ELF-1 (cell line): ENCODE results near the gene SEPTIN5.

Source experiments
- DNase-seq: peaks from one replicate; pipeline ENCODE4 v3.0.0-alpha.2; 2016; ENCODE audit warnings: low read depth, low spot score

SEPTIN5 gene

DNA sequence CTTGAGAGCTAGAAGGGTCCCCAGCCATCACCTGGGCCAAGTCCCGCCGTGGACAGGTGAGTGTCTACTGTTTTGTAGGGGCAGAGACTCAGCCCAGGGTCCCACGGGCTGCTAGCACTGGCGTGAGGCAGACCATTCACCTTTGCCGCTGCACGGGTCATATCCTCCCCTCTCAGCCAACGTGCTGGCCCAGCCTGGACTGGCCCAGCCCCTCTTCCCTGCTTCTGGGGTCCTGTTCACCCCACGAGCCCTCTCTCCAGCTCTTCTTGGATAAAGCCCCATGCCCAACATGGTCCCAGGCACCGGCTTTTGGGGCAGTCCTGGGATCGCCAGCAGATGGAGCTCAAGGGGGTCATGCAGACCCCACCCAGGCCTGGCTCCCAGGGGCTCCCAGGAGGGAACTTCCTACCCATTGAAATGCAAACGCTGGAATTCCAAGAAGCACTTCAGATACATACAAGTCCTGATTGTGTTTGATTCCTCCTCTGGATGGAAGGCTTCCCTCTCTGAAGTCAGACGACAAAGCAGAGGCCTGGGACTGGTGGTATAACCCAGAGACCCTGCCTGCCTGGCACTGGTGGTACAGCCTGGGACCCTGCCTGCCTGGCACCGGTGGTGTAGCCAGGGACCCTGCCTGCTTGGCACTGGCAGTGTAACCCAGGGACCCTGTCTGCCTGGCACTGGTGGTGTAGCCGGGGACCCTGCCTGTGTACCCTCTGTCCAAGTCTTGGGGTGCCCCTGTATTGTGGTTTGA lies 8.9 kb upstream of the SEPTIN5 start:
- DNase-seq: peak; percentile 94

DNA sequence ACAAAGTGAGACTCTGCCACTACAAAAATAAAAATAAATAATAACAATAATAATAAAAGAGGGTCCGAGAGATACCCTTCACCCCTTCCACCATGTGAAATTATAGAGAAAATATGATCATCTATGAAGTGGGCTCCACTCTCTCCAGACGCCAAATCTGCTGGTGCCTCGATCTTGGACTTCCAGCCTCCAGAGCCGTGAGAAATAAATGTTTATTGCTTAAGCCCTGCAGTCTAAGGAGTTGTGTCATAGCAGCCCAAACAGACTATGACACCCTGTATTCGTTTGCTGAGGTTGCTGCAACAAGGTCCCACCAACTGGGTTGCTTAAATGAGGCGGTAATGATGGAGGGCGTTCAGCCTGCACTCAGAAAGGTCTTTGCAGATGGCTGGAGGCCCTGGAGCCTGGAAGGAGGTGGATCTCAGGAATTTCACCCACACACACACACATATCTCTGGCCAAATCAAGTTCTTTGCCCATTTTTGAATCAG lies 7.6 kb upstream of the SEPTIN5 start:
- DNase-seq: no peak

DNA sequence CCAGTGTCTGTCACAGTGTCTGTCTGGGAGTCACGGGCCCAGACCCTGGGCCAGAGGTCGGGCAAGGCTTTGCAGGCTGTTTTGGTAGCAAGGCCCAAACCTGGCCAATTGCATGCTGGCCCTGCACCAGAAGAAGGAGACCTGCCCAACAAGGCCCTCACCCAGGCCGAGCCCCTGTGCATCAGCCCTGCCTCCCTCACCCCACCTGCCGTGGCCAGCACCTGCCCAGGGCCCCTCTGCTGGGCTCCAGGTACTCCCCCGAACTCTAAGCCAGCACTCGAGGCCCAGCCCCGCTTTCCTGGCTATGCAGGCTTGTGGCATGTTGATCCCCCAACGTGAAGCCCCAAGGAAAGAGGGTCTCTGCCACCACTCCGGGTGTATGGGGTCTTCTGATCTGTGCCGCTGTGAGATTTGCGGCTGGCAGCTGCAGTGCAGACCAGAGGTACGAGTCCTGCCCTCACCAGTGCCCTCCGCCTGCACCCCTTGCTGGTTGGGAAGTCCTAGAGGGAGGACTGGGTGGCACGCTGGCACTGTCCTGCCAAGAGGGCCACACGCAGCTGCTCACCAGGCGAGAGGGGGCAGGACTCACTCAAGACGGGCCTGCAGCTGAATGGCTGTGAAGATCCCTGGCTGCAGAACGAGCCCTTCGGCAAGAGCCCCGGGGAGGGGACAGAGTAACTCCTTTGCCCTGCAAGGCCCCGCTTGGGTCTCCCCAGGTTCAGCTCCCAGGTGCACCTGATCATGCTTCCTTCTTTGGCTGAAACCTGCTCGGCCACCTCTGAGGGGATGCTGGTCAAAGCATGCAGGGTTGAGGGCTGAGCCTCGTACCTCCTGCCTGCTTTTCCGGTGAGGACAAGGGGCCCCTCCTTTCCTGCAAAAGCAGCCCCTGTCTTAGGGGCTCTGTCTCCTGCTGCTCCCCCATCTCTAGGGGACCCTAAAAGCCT lies 6.7 kb upstream of the SEPTIN5 start:
- no peak for DNase-seq

DNA sequence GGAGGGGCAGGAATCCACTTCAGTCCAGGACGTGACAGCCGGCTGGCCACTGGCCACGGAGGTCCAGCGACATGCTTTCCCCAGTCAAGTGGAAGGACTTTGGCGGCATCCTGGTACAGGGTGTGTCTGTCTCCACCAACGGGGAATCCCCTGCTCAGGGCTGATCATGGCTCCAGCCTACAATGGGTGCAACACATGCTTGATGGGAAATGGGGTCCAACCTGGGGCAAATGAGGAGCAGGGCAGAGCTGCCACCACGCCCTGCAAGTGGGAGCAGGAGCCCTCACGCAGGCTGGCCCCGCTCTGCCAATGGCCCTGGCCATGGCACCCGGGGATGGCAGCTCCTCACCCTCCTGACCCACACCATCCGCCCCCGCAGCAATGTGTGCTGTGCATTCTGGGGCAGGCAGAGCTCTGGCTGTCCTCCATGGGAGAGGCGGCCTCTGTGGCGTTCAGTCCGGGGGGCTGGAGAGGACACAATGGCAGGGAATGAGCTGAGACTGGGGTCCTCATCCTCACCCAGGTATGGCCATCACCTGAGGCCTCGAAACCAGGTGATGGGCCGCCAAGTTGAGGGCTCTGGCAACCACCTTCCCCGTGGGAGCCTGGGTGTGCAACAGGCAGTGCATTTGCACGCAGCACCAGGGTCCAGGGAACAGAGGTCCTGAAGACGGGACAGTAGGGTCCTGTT lies 5.8 kb upstream of the SEPTIN5 start:
- DNase-seq: no peak

DNA sequence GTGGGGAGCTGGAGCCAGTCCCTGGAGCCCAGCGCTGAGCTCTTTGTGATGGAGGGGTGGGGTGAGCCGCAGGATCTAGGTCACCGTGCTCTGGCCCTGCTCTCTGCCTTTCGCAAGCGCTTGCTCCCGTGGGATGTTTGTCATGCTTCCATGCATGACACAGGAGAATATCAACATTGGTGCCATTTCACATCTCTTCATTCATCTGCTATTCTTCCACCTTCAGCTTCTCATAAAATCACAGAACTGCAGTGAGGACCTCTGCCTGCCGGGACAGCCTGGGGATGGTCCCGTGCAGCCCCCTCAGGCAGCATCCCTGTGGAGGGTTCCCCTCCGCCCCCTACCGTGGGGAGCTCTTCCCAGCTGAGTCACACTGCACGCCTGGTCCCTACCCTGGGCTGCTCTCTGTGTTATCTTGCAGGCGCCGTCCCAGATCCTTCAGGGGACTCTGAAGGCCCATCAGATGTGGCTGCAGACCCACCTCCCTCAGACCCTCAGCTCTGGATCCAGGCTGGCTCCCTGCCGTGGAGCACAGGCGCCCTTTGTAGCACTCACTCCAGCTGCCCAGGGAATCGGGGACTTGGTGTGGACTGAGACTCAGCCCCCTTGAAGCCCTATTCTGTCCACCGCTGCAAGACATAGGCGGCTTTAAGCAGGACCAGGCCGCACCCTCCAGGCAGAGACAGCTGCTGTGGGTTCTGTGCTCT lies 5.1 kb upstream of the SEPTIN5 start:
- peak; percentile 32 for DNase-seq

DNA sequence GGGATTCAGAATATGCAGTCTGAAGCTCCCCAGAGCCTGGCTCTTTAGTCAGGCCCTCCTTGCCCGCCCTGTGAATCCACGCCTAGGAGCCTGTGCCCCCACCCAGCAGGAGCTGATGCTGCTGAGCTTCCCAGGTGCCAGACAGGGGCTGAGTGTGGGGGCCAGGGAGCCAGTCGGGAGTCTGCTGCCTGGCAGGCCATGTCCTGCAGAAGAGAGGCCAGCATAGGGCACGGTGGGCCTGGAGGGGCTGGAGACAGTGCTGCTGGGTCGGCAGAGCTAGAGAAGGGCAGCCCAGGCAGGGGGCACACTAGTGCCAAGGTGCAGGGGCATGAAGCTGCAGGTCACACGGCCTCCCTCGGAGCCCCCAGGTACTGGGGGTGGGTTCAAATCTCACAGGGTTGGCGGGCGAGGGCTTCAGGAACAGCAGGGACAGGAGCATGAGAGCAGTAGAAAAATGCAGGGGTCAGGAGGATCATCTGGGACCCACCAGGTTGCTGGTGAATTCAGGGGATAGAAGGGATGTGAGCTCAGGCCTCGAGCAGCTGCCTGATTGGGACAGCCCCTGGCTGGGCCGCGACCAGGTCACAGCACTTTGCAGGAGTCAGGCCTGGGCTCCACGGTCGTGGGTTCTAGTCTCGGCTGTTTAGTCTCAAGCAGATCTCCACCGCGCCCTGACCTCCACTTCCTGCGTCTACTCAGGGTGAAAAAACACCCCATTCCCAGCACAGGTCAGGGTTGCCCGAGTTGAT lies 4.1 kb upstream of the SEPTIN5 start:
- DNase-seq: peak; percentile 1

DNA sequence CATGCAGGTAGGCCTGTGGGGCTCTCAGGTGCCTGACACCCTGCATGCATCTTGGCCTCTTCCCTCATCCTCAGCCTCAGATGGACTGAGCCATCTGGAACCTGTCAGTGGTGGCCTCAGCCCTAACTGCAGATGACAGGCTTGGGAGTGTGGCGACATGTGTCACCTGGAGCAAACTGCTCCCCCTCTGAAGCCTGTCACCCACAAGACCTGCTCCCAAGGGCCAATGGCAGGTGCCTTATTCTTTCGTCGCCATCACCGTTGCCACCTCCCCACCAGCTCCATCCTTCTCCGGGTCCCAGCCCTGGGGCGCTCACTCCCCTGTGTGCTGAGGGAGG lies 3.6 kb upstream of the SEPTIN5 start:
- DNase-seq: no peak

DNA sequence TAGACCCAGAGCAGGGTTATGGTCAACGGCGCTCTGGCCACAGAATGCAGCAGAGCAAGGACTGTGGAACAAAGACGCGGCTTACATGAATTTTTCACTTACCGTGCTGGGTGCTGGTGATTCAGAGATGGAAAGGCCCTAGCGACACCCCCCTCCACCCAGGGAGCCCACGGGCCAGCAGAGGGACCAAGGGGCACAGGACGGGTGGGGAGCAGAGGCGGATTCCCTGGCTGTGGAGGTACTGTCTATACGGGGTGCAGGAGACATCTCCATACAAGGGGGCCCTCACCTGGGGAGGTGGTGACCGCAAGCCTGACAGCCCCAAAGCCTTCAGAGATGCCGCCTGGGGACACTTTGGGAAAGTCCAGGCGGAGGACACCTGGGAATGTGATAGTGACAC lies 1.1 kb upstream of the SEPTIN5 start:
- no peak for DNase-seq

DNA sequence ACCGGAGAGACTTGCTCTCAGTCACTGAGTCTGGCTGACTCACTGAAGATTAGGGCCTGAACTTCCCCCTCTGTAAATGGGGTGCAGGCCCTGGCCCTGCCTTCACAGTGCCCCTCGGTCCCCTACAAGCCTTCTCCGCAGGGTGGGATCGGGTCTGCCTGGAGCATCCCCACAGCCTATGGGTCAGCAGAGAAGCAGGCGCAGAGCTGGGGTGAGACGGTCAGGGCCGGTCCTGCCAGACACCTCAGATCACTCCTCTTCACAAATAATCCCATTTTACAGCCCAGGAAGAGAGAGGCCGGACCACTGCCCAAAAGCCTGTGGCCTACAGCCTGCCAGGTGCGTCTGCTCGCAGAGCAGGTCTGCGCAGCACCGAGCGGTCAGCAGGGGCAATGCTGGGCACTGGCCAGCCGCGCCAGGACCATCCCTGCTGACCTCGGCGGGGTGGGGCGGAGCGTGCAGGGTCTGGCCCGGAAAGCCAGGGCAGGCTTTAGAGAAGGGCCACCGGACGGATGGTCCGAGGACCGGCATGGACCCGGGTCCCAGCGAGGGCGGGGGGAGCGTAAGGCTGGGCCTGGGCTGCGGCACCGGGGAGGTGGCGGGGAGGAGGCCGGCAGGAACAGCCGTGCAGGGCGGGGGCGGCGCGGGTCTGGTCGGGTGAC lies 522 bp upstream of the SEPTIN5 start:
- no peak for DNase-seq

DNA sequence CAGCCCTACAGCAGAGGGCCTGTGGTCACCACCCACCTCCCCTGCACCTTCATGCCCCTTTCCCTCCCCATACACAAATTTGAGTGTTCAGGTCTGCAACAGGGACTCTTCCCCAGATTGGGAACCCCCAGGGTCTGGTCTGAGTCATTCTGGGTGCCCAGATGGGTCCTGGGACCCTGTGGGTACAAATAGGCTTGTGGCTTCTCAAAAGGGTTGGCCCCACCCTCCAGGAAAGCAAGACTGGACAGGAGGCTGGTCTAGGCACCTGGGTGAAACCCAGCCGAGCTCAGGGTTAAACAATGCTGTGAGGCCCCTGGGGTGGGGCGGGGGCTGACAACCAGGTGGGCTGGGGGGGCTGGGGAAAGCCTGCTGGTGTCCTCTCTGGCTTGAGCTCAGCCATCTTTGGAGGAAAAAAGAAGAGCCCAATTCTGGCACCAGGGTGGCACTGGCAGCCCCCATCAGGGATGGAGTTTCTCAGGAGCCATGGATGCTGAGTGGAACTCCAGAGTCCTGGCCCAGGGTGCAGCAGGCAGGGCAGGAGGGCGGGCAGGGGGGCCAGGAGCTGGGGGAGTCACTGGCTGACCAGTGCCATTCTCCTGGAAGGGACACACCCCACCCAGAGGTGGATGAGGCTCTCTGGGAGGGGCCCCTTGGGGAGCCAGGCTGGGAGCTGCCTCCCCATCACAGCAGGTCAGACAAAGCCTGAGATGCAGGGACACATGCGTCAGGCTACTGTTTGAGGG lies 1.1 kb downstream of the SEPTIN5 start:
- DNase-seq: no peak

DNA sequence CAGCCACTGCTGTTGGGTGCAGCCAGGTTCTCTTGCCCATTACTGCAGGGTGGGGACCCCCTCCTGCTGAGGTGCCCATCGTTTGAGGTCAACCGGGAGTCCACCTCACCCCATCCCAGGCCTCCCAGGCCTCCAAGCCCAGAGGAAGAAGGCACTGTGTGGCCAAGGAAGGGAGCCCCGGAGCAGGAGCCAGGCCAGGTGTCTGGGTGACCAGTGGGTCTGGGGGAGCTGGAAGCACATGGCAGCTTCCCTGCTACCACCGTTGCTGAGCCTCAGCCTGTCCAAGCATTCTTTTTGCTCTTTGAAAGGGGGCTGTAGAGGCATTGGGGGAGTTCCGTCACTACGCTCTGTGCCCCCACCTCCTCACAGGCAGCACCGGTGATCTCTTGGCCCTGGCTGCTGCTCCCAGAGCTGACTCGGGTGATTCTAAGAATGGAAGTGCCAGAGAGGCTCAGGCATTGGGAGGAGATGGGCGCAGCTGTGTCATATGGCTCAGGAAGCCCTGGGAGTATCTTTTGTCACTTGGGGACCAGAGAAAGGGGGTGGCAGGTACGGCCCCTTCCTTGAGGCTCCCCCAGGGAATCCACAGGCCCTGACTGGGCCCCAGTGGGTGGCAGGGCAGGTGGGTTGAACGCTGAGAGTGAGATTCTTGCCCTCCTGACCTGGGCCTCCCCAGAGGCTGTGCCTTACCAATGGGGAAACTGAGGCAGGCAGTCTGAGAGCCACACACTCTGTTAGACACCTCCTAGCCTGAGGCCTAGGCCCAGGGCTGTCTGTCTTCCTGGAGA lies 1.9 kb downstream of the SEPTIN5 start:
- no peak for DNase-seq

DNA sequence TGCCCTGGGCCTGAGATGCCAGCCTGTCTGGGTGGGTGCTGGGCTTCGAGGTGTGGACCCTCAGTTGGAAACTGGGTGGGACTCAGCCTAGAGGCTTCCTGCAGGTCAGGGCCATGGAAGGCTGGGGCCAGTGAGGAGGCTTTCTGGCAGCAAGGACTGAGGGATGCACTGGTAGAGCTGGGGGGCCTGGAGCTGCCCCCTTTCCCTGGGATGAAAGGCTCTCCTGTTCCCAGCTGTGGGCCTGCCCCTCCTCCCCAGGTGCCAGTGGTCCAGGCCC lies 2.5 kb downstream of the SEPTIN5 start:
- DNase-seq: no peak

DNA sequence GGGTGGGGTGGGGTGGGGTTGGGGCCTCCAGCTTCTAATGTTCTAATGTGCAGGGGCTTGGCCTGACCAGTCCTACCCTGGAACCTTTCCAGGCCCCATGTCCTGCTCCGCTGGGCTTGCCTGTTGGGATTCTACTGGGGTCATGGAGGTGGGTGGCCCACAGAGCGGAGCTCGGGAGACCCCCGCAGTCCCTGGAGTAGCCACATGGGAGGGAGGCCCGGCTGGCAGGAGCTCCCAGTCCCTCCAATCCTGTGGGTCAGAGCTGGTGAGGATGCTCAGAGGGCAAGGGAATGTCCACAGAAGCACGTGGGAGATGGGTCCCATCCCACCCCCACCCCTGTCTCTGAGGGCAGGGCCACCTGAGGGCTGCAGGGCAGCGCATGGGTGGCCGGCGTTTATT lies 2.9 kb downstream of the SEPTIN5 start:
- DNase-seq: no peak

DNA sequence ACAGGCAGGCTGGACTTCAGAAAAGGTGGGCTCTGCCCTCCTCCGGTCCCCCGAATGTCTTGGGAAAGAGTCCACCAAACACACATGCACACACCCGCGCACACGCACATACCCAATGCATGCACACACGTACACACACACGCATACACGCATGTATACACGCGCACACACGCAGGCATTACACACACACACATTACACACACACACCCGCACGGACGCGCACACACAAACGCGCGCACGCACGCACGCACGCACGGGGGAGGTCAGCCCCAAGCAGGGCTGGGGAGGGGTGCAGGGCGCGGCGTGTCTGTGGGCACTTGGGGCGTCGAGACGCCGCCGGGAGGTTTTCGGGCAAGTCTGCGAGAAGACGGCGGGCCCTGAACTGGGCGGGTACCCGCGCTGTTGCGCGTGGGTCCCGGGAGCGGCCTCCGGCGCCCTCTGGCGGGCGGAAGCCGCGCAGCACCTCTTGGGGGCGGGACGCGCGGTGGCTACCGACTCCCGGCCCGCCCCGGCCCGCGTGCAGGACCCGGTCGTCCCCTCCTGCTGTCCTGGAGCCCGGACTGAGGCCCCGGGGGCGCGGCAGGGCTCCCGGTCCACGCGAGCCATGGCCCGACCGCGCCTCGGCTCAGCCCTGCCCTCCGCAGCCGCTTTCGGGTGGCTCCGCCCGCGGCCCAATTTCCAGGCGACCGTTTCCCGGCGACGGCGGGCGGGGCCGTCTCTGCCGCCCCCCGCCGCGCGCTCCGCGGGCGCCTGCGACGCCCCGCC lies 3.6 kb downstream of the SEPTIN5 start:
- DNase-seq: peak; percentile 72

DNA sequence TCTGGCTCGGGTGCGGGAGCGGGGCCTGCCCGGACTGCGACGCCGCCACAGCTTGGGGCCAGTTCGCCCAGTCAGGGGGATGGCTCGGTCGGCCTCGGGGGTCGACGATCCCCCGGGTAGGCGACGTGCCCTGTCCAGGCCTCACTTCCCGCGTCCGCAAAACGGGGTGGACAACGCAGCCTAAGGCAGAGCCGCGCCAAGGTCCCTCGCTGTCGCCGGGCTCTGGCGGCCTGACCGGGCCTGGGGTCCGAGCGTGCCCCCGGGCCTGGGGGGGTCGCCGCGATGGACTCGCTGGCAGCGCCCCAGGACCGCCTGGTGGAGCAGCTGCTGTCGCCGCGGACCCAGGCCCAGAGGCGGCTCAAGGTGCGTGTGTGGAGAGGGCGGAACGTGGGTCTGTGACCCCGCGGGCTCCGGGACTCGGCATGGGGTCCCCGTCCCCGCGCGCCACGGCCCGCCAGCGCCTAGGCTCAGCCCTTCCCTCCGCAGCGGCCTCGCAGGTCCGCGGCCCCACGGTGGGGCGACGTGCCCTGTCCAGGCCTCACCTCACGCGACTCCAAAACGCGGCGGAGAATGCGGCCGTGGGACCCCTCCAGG lies 4.2 kb downstream of the SEPTIN5 start:
- DNase-seq: no peak

DNA sequence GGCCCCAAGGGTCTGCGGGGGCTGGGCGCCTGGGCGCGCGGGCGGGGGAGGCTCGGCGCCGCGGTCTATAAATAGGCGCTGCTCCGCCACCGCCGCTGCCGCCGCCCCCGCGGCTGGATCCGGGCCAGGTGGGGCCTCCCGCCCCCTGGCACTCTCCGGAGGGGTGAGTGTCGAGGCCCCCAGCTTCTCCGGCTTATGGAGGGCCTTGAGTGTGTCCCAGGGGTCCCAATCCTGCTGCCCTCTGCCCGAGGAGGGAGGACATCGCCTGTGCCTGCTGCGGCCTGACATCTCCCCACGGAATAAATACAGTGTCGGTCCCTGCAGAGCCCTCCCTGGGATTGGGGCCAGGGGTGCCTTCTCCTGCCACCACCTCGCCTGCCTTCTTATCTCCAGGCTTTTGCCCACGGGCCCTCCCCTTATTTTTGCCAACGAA lies 4.8 kb downstream of the SEPTIN5 start:
- no peak for DNase-seq

DNA sequence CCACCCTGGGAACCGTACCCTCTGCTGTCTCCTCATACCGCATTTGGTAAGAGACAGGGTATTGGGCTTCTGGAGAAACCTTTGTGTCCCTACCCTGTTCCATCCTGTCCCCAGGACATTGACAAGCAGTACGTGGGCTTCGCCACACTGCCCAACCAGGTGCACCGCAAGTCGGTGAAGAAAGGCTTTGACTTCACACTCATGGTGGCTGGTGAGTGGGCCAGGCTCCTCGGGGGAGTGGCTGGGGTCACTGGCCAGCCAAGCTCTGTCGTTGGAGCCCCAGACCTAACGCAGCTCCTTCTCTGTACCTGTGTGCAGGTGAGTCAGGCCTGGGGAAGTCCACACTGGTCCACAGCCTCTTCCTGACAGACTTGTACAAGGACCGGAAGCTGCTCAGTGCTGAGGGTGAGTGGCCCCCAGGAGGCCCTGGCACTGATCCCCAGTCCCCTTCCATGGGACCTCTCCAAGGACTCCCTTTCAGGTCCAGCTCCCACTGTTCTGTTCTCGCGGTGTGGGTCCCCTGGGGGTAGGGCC lies 5.3 kb downstream of the SEPTIN5 start:
- no peak for DNase-seq
